H9 (cell line): ENCODE data around the gene LPP. TPM values are rescaled to one million over a fixed set of nuclear protein-coding genes. Genes with fewer than 3 reads are reported as not detected.

ENCODE experiments used
- DNase-seq: peaks from one replicate; pipeline ENCODE4 v3.0.0-alpha.2; 2017
- H2AFZ ChIP-seq: one replicate; pipeline ENCODE4 v1.6.1; 2013; ENCODE audit warnings: mild to moderate bottlenecking, low read length, control low read depth, moderate library complexity
- H2AK5ac ChIP-seq: 2 replicates; pipeline ENCODE4 v1.6.1; 2013; ENCODE audit warnings: low read length, control low read depth, mixed read lengths; ENCODE audit not compliant: insufficient read length
- H2BK120ac ChIP-seq: one replicate; pipeline ENCODE4 v1.6.1; 2013; ENCODE audit warnings: low read depth, mild to moderate bottlenecking, low read length, control low read depth, inconsistent platforms; ENCODE audit not compliant: poor library complexity, severe bottlenecking
- H2BK12ac ChIP-seq: 2 replicates; pipeline ENCODE4 v1.6.1; 2013; ENCODE audit warnings: low read length, control low read depth, mixed read lengths, low read depth; ENCODE audit not compliant: insufficient read length
- H2BK15ac ChIP-seq: 2 replicates; pipeline ENCODE4 v1.6.1; 2013; ENCODE audit warnings: low read depth, low read length, control low read depth
- H2BK20ac ChIP-seq: one replicate; pipeline ENCODE4 v1.6.1; 2013; ENCODE audit warnings: low read depth, mild to moderate bottlenecking, low read length, control low read depth, inconsistent platforms; ENCODE audit not compliant: poor library complexity, severe bottlenecking
- H2BK5ac ChIP-seq: 2 replicates; pipeline ENCODE4 v1.6.1; 2013; ENCODE audit warnings: low read length, control low read depth, mixed read lengths; ENCODE audit not compliant: insufficient read length
- H3K14ac ChIP-seq: 2 replicates; pipeline ENCODE4 v1.6.1; 2013; ENCODE audit warnings: low read length, control low read depth; ENCODE audit not compliant: insufficient read depth
- H3K18ac ChIP-seq: 2 replicates; pipeline ENCODE4 v1.6.1; 2013; ENCODE audit warnings: low read depth, mild to moderate bottlenecking, mixed read lengths, low read length, control low read depth; ENCODE audit not compliant: insufficient read length
- H3K23ac ChIP-seq: 2 replicates; pipeline ENCODE4 v1.6.1; 2013; ENCODE audit warnings: low read length, control low read depth, mixed read lengths, low read depth; ENCODE audit not compliant: insufficient read length
- H3K23me2 ChIP-seq: 2 replicates; pipeline ENCODE4 v1.6.1; 2013; ENCODE audit warnings: low read depth, mild to moderate bottlenecking, mixed read lengths, low read length, control low read depth; ENCODE audit not compliant: insufficient read length, poor library complexity, severe bottlenecking
- H3K27ac ChIP-seq: 2 replicates; pipeline ENCODE4 v1.5.1; 2013; ENCODE audit warnings: low read length, control low read depth, mixed read lengths, low read depth; ENCODE audit not compliant: insufficient read length
- H3K27me3 ChIP-seq: 2 replicates; pipeline ENCODE4 v1.6.1; 2013; ENCODE audit warnings: low read length, control low read depth, inconsistent platforms; ENCODE audit not compliant: insufficient read depth
- H3K4ac ChIP-seq: 2 replicates; pipeline ENCODE4 v1.6.1; 2013; ENCODE audit warnings: low read depth, mild to moderate bottlenecking, control low read depth, inconsistent platforms, low read length, moderate library complexity
- H3K4me1 ChIP-seq: 2 replicates; pipeline ENCODE4 v1.6.1; 2013; ENCODE audit warnings: low read length, control low read depth, inconsistent platforms; ENCODE audit not compliant: insufficient read depth
- H3K4me2 ChIP-seq: 2 replicates; pipeline ENCODE4 v1.6.1; 2013; ENCODE audit warnings: low read length, control low read depth, mixed read lengths; ENCODE audit not compliant: insufficient read length, insufficient read depth
- H3K56ac ChIP-seq: 2 replicates; pipeline ENCODE4 v1.6.1; 2013; ENCODE audit warnings: low read depth, mild to moderate bottlenecking, mixed read lengths, low read length, control low read depth; ENCODE audit not compliant: insufficient read length
- H3K79me1 ChIP-seq: 2 replicates; pipeline ENCODE4 v1.6.1; 2013; ENCODE audit warnings: low read depth, mild to moderate bottlenecking, moderate library complexity, low read length, control low read depth, inconsistent platforms; ENCODE audit not compliant: insufficient read depth, poor library complexity, severe bottlenecking
- H3K79me2 ChIP-seq: 2 replicates; pipeline ENCODE4 v1.6.1; 2013; ENCODE audit warnings: low read length, control low read depth, inconsistent platforms; ENCODE audit not compliant: insufficient read depth
- H3K9ac ChIP-seq: 2 replicates; pipeline ENCODE4 v1.6.1; 2013; ENCODE audit warnings: low read length, control low read depth, mixed read lengths; ENCODE audit not compliant: insufficient read length; ENCODE audit errors: extremely low read depth
- H3K9me3 ChIP-seq: one replicate; pipeline ENCODE4 v1.6.1; 2013; ENCODE audit warnings: low read depth, low read length, inconsistent platforms; ENCODE audit not compliant: control insufficient read depth
- H3T11ph ChIP-seq: one replicate; pipeline ENCODE4 v1.6.1; 2013; ENCODE audit warnings: mild to moderate bottlenecking, low read length, control low read depth, inconsistent platforms
- H4K20me1 ChIP-seq: one replicate; pipeline ENCODE4 v1.6.1; 2013; ENCODE audit not compliant: control insufficient read depth, insufficient read length, insufficient read depth
- H4K5ac ChIP-seq: 2 replicates; pipeline ENCODE4 v1.6.1; 2013; ENCODE audit warnings: low read depth, mild to moderate bottlenecking, mixed read lengths, low read length, control low read depth; ENCODE audit not compliant: insufficient read length
- H4K8ac ChIP-seq: replicated peaks from 2 replicates; pipeline ENCODE4 v1.6.1; 2013; ENCODE audit warnings: low read length, control low read depth, mixed read lengths, low read depth; ENCODE audit not compliant: insufficient read length
- H4K91ac ChIP-seq: 2 replicates; pipeline ENCODE4 v1.6.1; 2013; ENCODE audit warnings: low read depth, mild to moderate bottlenecking, moderate library complexity, mixed read lengths, low read length, control low read depth; ENCODE audit not compliant: insufficient read length
- H3K27ac Mint-ChIP-seq, 3 experiments: 2 replicates in 2 of 3; 3 replicates in 1 of 3; pipeline ENCODE4 v1.8.0; 2020 to 2021; ENCODE audit warnings: mixed read lengths in 3 of 3, mild to moderate bottlenecking in 1 of 3, moderate library complexity in 1 of 3
- H3K27me3 Mint-ChIP-seq: 2 replicates; pipeline ENCODE4 v1.8.0; 2021; ENCODE audit warnings: low read depth, mild to moderate bottlenecking, moderate library complexity, mixed read lengths
- H3K36me3 Mint-ChIP-seq, 3 experiments: 2 replicates in 2 of 3; 3 replicates in 1 of 3; pipeline ENCODE4 v1.8.0; 2020 to 2021; ENCODE audit warnings: low read depth in 3 of 3, mixed read lengths in 3 of 3; ENCODE audit not compliant: insufficient read depth in 1 of 3
- H3K4me1 Mint-ChIP-seq, 2 experiments: 2 replicates each; pipeline ENCODE4 v1.8.0; 2020; ENCODE audit warnings: mixed read lengths in 2 of 2
- H3K4me3 Mint-ChIP-seq, 2 experiments: 2 replicates in 1 of 2; 3 replicates in 1 of 2; pipeline ENCODE4 v1.8.0; 2020 to 2021; ENCODE audit warnings: mild to moderate bottlenecking in 2 of 2, mixed read lengths in 2 of 2, moderate library complexity in 1 of 2
- H3K9me3 Mint-ChIP-seq, 2 experiments: 2 replicates in 1 of 2; 3 replicates in 1 of 2; pipeline ENCODE4 v1.8.0; 2020; ENCODE audit warnings: mild to moderate bottlenecking in 2 of 2, mixed read lengths in 2 of 2, moderate library complexity in 1 of 2
- WGBS: extraction: QIAGEN DNeasy Blood & Tissue Kit; methylation state at CpG from one replicate; pipeline ENCODE4 v1.1.7; 2013; ENCODE audit warnings: missing lambda C conversion rate, low lambda C conversion rate, mixed read lengths; ENCODE audit not compliant: insufficient read length; ENCODE audit errors: extremely low coverage; 5-methylcytosine and 5-hydroxymethylcytosine counted together
- total RNA-seq: library from RNA; stranded (reverse); gene quantifications from 2 replicates; pipeline ENCODE4 v1.2.1, GENCODE V29; 2021
- TF ChIP-seq, protein P1 (sequence below): fragments of 200-600 bp; sonication (generic); conservative IDR thresholded peaks from 3 replicates; pipeline ENCODE4 v1.8.0; 2021; ENCODE audit warnings: antibody characterized with exemption, mild to moderate bottlenecking

LPP gene
- total RNA-seq, 1 experiment from 2014 or later = 64.6 TPM

DNA sequence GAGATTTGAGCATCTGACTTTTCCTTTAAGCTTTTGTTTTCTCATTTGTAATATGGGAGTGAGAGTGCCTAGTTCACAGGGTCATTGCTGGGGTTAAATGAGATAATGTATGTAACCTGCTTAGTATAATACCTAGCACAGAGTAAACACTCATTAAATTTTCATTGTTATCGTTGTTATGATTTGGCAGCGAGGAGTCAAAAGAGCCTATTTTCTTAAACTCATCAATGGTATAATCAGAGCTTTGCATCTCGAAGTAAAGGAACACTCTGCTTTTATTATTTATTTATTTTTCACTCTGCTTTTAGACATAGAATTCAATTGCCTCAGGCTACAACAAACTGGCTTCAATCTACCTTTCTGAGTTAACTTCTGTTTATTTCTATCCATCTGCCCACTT is 52.8 kb downstream of the LPP start:
- H3T11ph ChIP-seq = no peak overlapping the region
- WGBS = no CpG with 5 or more reads among the region's 3 CpGs
- no peak overlapping the region for H3K4me3 Mint-ChIP-seq
- H3K9me3 ChIP-seq = no peaks in the 10 kb centered on the region
- no peaks in the 10 kb centered on the region for H3K27me3 Mint-ChIP-seq
- no peak overlapping the region for H2BK5ac ChIP-seq
- DNase-seq = no peak
- H2BK12ac ChIP-seq = no peak overlapping the region
- H4K20me1 ChIP-seq = no peaks in the 10 kb centered on the region
- no peak overlapping the region for H2AFZ ChIP-seq
- H4K5ac ChIP-seq = no peak overlapping the region
- H3K14ac ChIP-seq = no peak overlapping the region
- H3K18ac ChIP-seq = no peak overlapping the region
- H3K4me2 ChIP-seq = no peak overlapping the region
- TF ChIP-seq, protein P1, sequence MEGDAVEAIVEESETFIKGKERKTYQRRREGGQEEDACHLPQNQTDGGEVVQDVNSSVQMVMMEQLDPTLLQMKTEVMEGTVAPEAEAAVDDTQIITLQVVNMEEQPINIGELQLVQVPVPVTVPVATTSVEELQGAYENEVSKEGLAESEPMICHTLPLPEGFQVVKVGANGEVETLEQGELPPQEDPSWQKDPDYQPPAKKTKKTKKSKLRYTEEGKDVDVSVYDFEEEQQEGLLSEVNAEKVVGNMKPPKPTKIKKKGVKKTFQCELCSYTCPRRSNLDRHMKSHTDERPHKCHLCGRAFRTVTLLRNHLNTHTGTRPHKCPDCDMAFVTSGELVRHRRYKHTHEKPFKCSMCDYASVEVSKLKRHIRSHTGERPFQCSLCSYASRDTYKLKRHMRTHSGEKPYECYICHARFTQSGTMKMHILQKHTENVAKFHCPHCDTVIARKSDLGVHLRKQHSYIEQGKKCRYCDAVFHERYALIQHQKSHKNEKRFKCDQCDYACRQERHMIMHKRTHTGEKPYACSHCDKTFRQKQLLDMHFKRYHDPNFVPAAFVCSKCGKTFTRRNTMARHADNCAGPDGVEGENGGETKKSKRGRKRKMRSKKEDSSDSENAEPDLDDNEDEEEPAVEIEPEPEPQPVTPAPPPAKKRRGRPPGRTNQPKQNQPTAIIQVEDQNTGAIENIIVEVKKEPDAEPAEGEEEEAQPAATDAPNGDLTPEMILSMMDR = no peak
- H3K23me2 ChIP-seq = no peaks in the 10 kb centered on the region
- peaks cover 4% of the 10 kb centered on the region; the same call in 1 of the 2 replicates for H3K79me2 ChIP-seq
- H4K8ac ChIP-seq = no peak overlapping the region
- H3K4me1 ChIP-seq = peaks cover 4% of the 10 kb centered on the region; the same call in 1 of the 2 replicates
- peaks cover 26 to 31% of the 10 kb centered on the region in 2 experiments for H3K4me1 Mint-ChIP-seq
- no peak overlapping the region for H2BK15ac ChIP-seq
- H4K91ac ChIP-seq = no peak overlapping the region
- peaks cover 5% of the 10 kb centered on the region for H3K79me1 ChIP-seq
- no peak overlapping the region for H2BK20ac ChIP-seq
- no peak overlapping the region for H3K9ac ChIP-seq
- H3K56ac ChIP-seq = no peak overlapping the region
- H3K23ac ChIP-seq = no peak overlapping the region
- peak overlapping the region in 1 of 3 experiments; percentile 49; a peak in 2 of 7 replicates for H3K27ac Mint-ChIP-seq
- peaks cover 0 to 6% (median 0%) of the 10 kb centered on the region in 3 experiments; a peak in 2 of 7 replicates for H3K36me3 Mint-ChIP-seq
- no peak overlapping the region for H2BK120ac ChIP-seq
- H3K4ac ChIP-seq = no peak overlapping the region
- no peaks in the 10 kb centered on the region for H3K27me3 ChIP-seq
- no peaks in the 10 kb centered on the region for H3K9me3 Mint-ChIP-seq
- H2AK5ac ChIP-seq = no peak overlapping the region
- no peak overlapping the region for H3K27ac ChIP-seq
